Neural crest cell (in vitro differentiated cells): Measurements from ENCODE around the gene TANC1. TPM values are rescaled to one million over a fixed set of nuclear protein-coding genes. Genes with fewer than 3 reads are reported as not detected.
A peak's percentile ranks its signal among the peaks of the same experiment; 100 is the strongest.
"Not testable (repeated sequence)": the region's sequence is repeated elsewhere in the genome, so short reads cannot be mapped to it uniquely, and the experiment has no call there.

Source experiments
- DNase-seq: peaks from one replicate; pipeline ENCODE4 v3.0.0; 2021; ENCODE audit warnings: low read depth, mixed read lengths, low spot score
- H3K27ac Mint-ChIP-seq: one replicate; pipeline ENCODE4 v1.8.0; 2021; ENCODE audit warnings: mild to moderate bottlenecking, mixed read lengths; ENCODE audit not compliant: unreplicated experiment
- H3K27me3 Mint-ChIP-seq: 2 replicates; pipeline ENCODE4 v1.8.0; 2021; ENCODE audit warnings: low read depth, mild to moderate bottlenecking, mixed read lengths
- H3K36me3 Mint-ChIP-seq: 2 replicates; pipeline ENCODE4 v1.8.0; 2021; ENCODE audit warnings: low read depth, mild to moderate bottlenecking, mixed read lengths
- H3K4me1 Mint-ChIP-seq: 2 replicates; pipeline ENCODE4 v1.8.0; 2021; ENCODE audit warnings: mixed read lengths
- H3K4me3 Mint-ChIP-seq: one replicate; pipeline ENCODE4 v1.8.0; 2021; ENCODE audit warnings: mild to moderate bottlenecking, mixed read lengths
- H3K9me3 Mint-ChIP-seq: 2 replicates; pipeline ENCODE4 v1.8.0; 2021; ENCODE audit warnings: mixed read lengths
- total RNA-seq: library from RNA; stranded (reverse); gene quantifications from 2 replicates; pipeline ENCODE4 v1.2.1, GENCODE V29; 2021
- TF ChIP-seq, protein P1 (sequence below): fragments of 200-600 bp; sonication (generic); conservative IDR thresholded peaks from 2 replicates; pipeline ENCODE4 v1.5.0; 2021; ENCODE audit warnings: antibody characterized with exemption, mild to moderate bottlenecking

Gene TANC1
- total RNA-seq, 1 donor from 2014 or later: 13.2 TPM

DNA sequence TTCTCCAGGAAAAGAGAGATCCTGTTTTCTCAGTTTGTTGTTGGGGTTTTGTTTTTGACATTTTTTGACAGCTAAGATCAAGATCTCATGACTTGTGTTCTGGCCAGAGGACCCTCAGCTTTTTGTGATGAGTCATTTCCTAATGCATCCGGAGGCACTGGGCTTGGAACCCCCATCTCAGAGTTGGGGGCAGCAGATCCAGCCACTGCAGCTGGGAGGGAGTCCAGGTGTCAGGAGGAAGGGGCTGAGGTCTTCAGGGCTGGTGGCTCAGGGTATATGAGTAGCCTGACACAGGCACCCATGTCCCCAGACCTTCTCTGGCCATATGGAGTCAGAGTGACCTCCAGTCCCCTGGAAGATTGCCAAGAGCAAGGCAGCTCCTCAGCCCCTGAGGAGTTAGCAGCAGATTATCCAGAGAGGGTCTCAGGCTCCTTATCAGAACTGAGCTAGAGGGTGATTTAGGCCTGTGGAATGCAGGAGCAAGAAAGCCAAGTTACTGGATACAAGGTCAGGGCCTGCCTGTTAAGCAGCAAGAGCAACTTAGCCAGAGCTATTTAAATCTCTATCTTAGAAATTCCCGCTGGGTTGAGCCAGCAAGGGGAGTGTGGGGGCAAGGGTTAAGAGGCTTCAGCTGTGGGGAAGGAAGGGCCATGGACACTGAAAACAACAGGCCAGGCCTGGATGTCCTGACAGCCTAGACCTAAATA is 62.4 kb downstream of the TANC1 start:
- no peaks in the 10 kb centered on the region for H3K27me3 Mint-ChIP-seq
- peaks cover 2% of the 10 kb centered on the region for H3K36me3 Mint-ChIP-seq
- H3K4me1 Mint-ChIP-seq: peaks cover 54% of the 10 kb centered on the region
- H3K27ac Mint-ChIP-seq: peak overlapping the region; percentile 96
- TF ChIP-seq, protein P1, sequence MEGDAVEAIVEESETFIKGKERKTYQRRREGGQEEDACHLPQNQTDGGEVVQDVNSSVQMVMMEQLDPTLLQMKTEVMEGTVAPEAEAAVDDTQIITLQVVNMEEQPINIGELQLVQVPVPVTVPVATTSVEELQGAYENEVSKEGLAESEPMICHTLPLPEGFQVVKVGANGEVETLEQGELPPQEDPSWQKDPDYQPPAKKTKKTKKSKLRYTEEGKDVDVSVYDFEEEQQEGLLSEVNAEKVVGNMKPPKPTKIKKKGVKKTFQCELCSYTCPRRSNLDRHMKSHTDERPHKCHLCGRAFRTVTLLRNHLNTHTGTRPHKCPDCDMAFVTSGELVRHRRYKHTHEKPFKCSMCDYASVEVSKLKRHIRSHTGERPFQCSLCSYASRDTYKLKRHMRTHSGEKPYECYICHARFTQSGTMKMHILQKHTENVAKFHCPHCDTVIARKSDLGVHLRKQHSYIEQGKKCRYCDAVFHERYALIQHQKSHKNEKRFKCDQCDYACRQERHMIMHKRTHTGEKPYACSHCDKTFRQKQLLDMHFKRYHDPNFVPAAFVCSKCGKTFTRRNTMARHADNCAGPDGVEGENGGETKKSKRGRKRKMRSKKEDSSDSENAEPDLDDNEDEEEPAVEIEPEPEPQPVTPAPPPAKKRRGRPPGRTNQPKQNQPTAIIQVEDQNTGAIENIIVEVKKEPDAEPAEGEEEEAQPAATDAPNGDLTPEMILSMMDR: no peak
- no peaks in the 10 kb centered on the region for H3K9me3 Mint-ChIP-seq
- H3K4me3 Mint-ChIP-seq: peak overlapping the region; percentile 20
- DNase-seq: peak; percentile 15

DNA sequence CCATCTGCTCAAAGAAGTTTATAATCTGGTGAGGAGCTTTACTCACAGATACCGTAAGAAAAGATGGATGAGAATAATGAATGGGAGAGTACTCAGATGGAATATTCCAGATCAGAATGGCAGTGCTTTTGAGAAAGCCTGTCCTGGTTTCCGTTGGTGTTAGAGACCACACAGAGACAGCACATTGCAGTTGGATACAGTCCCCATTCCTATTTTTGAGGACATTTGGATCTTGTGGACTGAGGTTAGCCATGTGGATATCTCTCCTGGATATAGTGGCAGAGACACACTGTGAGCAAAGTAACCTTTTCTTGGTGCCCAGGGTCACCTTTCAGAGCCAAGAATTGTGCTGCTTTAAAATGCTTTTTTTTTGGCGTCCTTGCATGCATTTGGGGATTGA is 63.7 kb downstream of the TANC1 start:
- H3K4me3 Mint-ChIP-seq: no peak overlapping the region
- no peaks in the 10 kb centered on the region for H3K27me3 Mint-ChIP-seq
- no peak for DNase-seq
- H3K4me1 Mint-ChIP-seq: peaks cover 55% of the 10 kb centered on the region
- H3K36me3 Mint-ChIP-seq: peaks cover 2% of the 10 kb centered on the region
- H3K9me3 Mint-ChIP-seq: no peaks in the 10 kb centered on the region
- H3K27ac Mint-ChIP-seq: no peak overlapping the region
- TF ChIP-seq, protein P1: no peak

DNA sequence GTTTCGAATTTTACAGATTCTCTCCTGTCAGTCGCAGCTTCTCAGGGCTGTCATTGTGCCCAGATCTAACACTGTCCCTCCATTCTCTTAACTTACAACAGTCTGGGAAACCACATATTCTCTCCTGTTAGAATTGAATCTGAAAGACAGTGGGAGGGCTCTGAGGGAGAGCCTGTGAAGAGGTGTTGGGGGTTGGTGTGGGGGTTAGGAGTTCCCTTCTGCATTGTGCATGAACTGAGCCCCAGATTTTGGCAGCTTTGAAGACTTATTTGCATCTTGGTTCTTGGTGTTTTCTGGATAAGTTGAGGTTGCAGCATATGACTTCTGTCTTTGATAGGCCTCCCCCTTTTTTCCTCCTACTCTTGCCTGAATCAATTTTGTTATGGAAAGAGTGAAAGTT is 64.1 kb downstream of the TANC1 start:
- peaks cover 55% of the 10 kb centered on the region for H3K4me1 Mint-ChIP-seq
- H3K9me3 Mint-ChIP-seq: peaks cover 2% of the 10 kb centered on the region
- no peaks in the 10 kb centered on the region for H3K27me3 Mint-ChIP-seq
- no peak overlapping the region for H3K27ac Mint-ChIP-seq
- TF ChIP-seq, protein P1: no peak
- no peak overlapping the region for H3K4me3 Mint-ChIP-seq
- peaks cover 6% of the 10 kb centered on the region for H3K36me3 Mint-ChIP-seq
- no peak for DNase-seq

DNA sequence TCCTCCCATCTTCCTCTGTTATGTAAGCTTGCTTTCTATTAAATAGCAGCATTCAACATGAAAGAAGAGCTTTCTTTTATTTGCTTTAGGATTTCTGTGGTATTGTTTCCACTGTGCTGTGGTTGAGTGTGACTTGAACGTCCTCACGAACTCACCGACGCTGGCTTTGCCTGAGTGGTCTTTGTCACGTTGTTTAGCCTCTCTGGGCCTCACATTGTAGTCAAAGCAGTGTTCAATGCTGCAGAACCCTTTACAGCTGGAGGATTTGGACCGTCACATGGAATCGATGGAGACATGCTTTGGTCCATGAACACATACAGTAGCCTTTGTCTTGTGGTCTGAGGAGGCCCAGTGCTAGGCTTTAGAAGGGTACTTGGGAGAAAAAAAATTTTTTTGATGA is 66.3 kb downstream of the TANC1 start:
- no peak for DNase-seq
- H3K27me3 Mint-ChIP-seq: no peaks in the 10 kb centered on the region
- H3K27ac Mint-ChIP-seq: peak overlapping the region; percentile 81
- TF ChIP-seq, protein P1: no peak
- peaks cover 10% of the 10 kb centered on the region for H3K9me3 Mint-ChIP-seq
- H3K4me3 Mint-ChIP-seq: no peak overlapping the region
- peaks cover 54% of the 10 kb centered on the region for H3K4me1 Mint-ChIP-seq
- H3K36me3 Mint-ChIP-seq: peaks cover 21% of the 10 kb centered on the region

DNA sequence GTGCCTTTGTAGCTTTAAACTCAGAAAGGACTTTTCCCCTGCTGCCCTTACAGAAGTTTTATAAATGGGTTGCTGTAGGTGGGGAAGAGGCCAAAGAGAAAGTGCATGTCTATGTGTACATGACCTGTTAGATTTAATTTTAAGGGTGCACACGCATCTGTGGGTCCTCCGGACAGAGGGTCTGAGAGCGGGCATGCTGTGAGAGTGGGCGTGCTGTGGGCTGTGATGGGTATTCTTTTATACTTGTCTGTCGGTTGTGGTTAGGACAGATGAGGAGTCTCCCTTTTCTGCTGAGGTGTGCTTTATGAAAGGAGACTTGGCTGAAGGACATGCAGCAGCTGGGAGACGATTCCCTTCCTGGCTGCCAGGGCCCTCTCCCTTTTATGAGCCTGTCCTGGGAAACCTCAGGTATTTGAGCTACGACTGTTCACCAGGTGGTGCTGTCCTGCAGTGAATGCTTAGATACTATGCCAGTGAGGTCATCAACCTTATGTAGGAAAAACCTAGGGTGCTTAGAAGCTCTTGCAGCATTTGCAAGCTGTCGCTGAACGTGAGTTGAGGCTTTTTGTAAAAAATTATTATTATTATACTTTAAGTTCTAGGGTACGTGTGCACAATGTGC is 67.5 kb downstream of the TANC1 start:
- no peak overlapping the region for H3K4me3 Mint-ChIP-seq
- H3K27ac Mint-ChIP-seq: no peak overlapping the region

DNA sequence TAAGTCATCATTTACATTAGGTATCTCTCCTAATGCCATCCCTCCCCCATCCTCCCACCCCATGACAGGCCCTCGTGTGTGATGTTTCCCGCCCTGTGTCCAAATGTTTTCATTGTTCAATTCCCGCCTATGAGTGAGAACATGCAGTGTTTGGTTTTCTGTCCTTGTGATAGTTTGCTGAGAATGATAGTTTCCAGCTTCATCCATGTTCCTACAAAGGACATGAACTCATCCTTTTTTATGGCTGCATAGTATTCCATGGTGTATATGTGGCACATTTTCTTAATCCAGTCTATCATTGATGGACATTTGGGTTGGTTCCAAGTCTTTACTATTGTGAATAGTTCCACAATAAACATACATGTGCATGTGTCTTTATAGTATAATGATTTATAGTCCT is 68.0 kb downstream of the TANC1 start:
- Mint-ChIP-seq H3K4me1 (peaks cover 38% of the 10 kb centered on the region), H3K36me3 (peaks cover 29% of the 10 kb centered on the region), H3K9me3 (peaks cover 13% of the 10 kb centered on the region)
- not testable (repeated sequence) for DNase-seq, H3K27me3 Mint-ChIP-seq, H3K4me3 Mint-ChIP-seq, H3K27ac Mint-ChIP-seq

More for the DNA sequence above, 67.5 kb downstream of the TANC1 start:
- Mint-ChIP-seq H3K27me3 (no peaks in the 10 kb centered on the region), H3K36me3 (peaks cover 28% of the 10 kb centered on the region), H3K4me1 (peaks cover 44% of the 10 kb centered on the region), H3K9me3 (peaks cover 13% of the 10 kb centered on the region)
- TF ChIP-seq, protein P1: no peak
- no peak for DNase-seq

DNA sequence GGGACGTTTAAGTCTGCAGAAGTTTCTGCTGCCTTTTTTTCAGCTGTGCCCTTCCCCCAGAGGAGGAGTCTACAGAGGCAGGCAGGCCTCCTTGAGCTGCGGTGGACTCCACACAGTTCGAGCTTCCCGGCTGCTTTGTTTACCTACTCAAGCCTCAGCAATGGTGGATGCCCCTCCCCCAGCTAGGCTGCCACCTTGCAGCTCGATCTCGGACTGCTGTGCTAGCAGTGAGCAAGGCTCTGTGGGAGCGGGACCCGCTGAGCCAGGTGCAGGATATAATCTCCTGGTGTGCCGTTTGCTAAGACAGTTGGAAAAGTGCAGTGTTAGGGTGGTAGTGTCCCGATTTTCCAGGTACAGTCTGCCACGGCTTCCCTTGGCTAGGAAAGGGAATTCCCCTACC is 72.9 kb downstream of the TANC1 start:
- DNase-seq, H3K4me3 Mint-ChIP-seq, H3K4me1 Mint-ChIP-seq, H3K27me3 Mint-ChIP-seq, H3K27ac Mint-ChIP-seq: not testable (repeated sequence)
- peaks cover 13% of the 10 kb centered on the region for H3K9me3 Mint-ChIP-seq
- H3K36me3 Mint-ChIP-seq: peaks cover 41% of the 10 kb centered on the region
